Liver (tissue), 9 donors: Measurements from ENCODE around the gene SLC12A6. TPM values are rescaled to one million over a fixed set of nuclear protein-coding genes. Genes with fewer than 3 reads are reported as not detected.

Source experiments
- DNase-seq: peaks from one replicate; pipeline ENCODE4 v3.0.0-alpha.2; 2017; ENCODE audit warnings: low spot score
- H3K27ac ChIP-seq, 2 donors: one replicate each; pipeline ENCODE4 v1.7.0; 2013; ENCODE audit warnings: inconsistent platforms in 2 of 2, low read length in 2 of 2, control low read depth in 1 of 2, low read depth in 1 of 2, mild to moderate bottlenecking in 1 of 2
- H3K27me3 ChIP-seq, 4 donors: one replicate each; pipeline versions ENCODE4 v1.6.1 to v1.7.0; 2013; ENCODE audit warnings: low read length in 3 of 4, inconsistent platforms in 1 of 4, mild to moderate bottlenecking in 1 of 4, moderate library complexity in 1 of 4; ENCODE audit not compliant: control insufficient read depth in 4 of 4, insufficient read depth in 4 of 4
- H3K36me3 ChIP-seq, 4 donors: one replicate each; pipeline versions ENCODE4 v1.6.1 to v1.7.0; 2013; ENCODE audit warnings: low read length in 3 of 4, mild to moderate bottlenecking in 3 of 4, low read depth in 1 of 4, moderate library complexity in 1 of 4; ENCODE audit not compliant: control insufficient read depth in 4 of 4, insufficient read depth in 3 of 4
- H3K4me1 ChIP-seq, 4 donors: one replicate each; pipeline versions ENCODE4 v1.6.1 to v1.7.0; 2013; ENCODE audit warnings: low read length in 3 of 4, mild to moderate bottlenecking in 3 of 4, moderate library complexity in 1 of 4; ENCODE audit not compliant: control insufficient read depth in 4 of 4, insufficient read depth in 4 of 4
- H3K4me3 ChIP-seq, 3 donors: one replicate each; pipeline versions ENCODE4 v1.6.1 to v1.7.0; 2013; ENCODE audit warnings: low read length in 3 of 3, control low read depth in 1 of 3, low read depth in 1 of 3, mild to moderate bottlenecking in 1 of 3
- H3K9ac ChIP-seq, 2 donors: one replicate each; pipeline ENCODE4 v1.7.0; 2013; ENCODE audit warnings: low read length in 2 of 2, mild to moderate bottlenecking in 2 of 2, moderate library complexity in 2 of 2, control low read depth in 1 of 2, low read depth in 1 of 2
- H3K9me3 ChIP-seq, 4 donors: one replicate each; pipeline versions ENCODE4 v1.6.1 to v1.7.0; 2013; ENCODE audit warnings: low read length in 3 of 4; ENCODE audit not compliant: control insufficient read depth in 4 of 4
- EGR1 ChIP-seq, 2 donors: IDR thresholded peaks; 2 replicates each; pipeline ENCODE4 v1.6.1; 2016 to 2018; ENCODE audit warnings: antibody characterized with exemption in 2 of 2, low read depth in 2 of 2
- FOXA2 ChIP-seq: IDR thresholded peaks from 2 replicates; pipeline ENCODE4 v1.6.1; 2016; ENCODE audit warnings: antibody characterized with exemption
- GABPA ChIP-seq, 2 donors: IDR thresholded peaks in 1 of 2; conservative IDR thresholded peaks in 1 of 2; 2 replicates each; pipeline ENCODE4 v1.6.1; 2016; ENCODE audit warnings: antibody characterized with exemption in 2 of 2, mild to moderate bottlenecking in 1 of 2, moderate library complexity in 1 of 2
- HNF4A ChIP-seq, 2 donors: conservative IDR thresholded peaks; 2 replicates each; pipeline ENCODE4 v1.6.1; 2016; ENCODE audit warnings: antibody characterized with exemption in 2 of 2, mild to moderate bottlenecking in 2 of 2
- HNF4G ChIP-seq: IDR thresholded peaks from 2 replicates; pipeline ENCODE4 v1.6.1; 2016; ENCODE audit warnings: antibody characterized with exemption
- JUND ChIP-seq, 2 donors: IDR thresholded peaks; 2 replicates each; pipeline ENCODE4 v1.6.1; 2016; ENCODE audit warnings: antibody characterized with exemption in 2 of 2
- MAX ChIP-seq: IDR thresholded peaks from 2 replicates; pipeline ENCODE4 v1.6.1; 2016; ENCODE audit warnings: antibody characterized with exemption
- RAD21 ChIP-seq, 2 donors: IDR thresholded peaks; 2 replicates each; pipeline ENCODE4 v1.6.1; 2016; ENCODE audit warnings: antibody characterized with exemption in 2 of 2, mild to moderate bottlenecking in 2 of 2
- RXRA ChIP-seq, 2 donors: IDR thresholded peaks; 2 replicates each; pipeline ENCODE4 v1.6.1; 2017 to 2018; ENCODE audit warnings: antibody characterized with exemption in 2 of 2, mild to moderate bottlenecking in 1 of 2
- ZBTB33 ChIP-seq: IDR thresholded peaks from 2 replicates; pipeline ENCODE4 v1.6.1; 2016; ENCODE audit warnings: antibody characterized with exemption
- WGBS: extraction: QIAGEN DNeasy Blood & Tissue Kit; methylation state at CpG from one replicate; pipeline ENCODE4 v1.1.7; 2013; 5-methylcytosine and 5-hydroxymethylcytosine counted together
- polyA plus RNA-seq, 2 donors: library from polyadenylated mRNA; stranded (reverse) in 1 of 2; unstranded in 1 of 2; fragments of 200-250 nt in 1 of 2; fragments of >200 nt in 1 of 2; fragmentation: Nextera tagmentation in 1 of 2; extraction: Ambion mirVana in 1 of 2; gene quantifications; one replicate each; pipeline versions ENCODE4 v1.2.1 to v1.2.3, GENCODE V29; 2013 to 2015
- total RNA-seq, 2 donors: library from RNA; depleted of rRNA; stranded (reverse); fragments of >200 nt; gene quantifications; one replicate each; pipeline ENCODE4 v1.2.3, GENCODE V29; 2014
- donor health status: healthy.
- donor health status: healthy.
- donor health status: healthy.
- donor health status: healthy.
- donor health status: healthy.

SLC12A6 gene
- total and polyA plus RNA-seq, 4 donors: 1.9 to 17.8 (median 7.1) TPM

GRCh38 chr15:34339946-34340345 is 2.4 kb upstream of the SLC12A6 start:
- H3K9me3 ChIP-seq: no peaks in the 10 kb centered on the region
- no peak overlapping the region for H3K27ac ChIP-seq
- WGBS: 98% methylated on average over 3 of the region's 3 CpGs
- TF ChIP-seq RXRA (IDR thresholded peaks at IDR 0.05) (no peak), EGR1 (IDR thresholded peaks at IDR 0.05; ENCODE audit: low read depth in 2 of 2) (no peak), ZBTB33 (no peak), HNF4G (no peak), FOXA2 (no peak)
- H3K27me3 ChIP-seq: no peaks in the 10 kb centered on the region
- no peak overlapping the region for H3K4me3 ChIP-seq
- H3K9ac ChIP-seq: no peak overlapping the region
- peaks cover 0 to 6% (median 1%) of the 10 kb centered on the region in 4 donors for H3K36me3 ChIP-seq
- H3K4me1 ChIP-seq: peaks cover 0 to 16% (median 10%) of the 10 kb centered on the region in 4 donors
- DNase-seq: no peak

- TF ChIP-seq HNF4A (conservative IDR thresholded peaks at IDR 0.05): no peak
- TF ChIP-seq MAX: no peak
- peak overlapping the region in 2 of 3 donors; percentile 64 to 80 for H3K4me3 ChIP-seq
- no peak overlapping the region for H3K27ac ChIP-seq
- H3K36me3 ChIP-seq: peaks cover 0 to 6% (median 1%) of the 10 kb centered on the region in 4 donors
- DNase-seq: no peak
- no peak overlapping the region for H3K9ac ChIP-seq
- no peaks in the 10 kb centered on the region for H3K27me3 ChIP-seq
- WGBS: 79% methylated on average over 16 of the region's 16 CpGs
- no peaks in the 10 kb centered on the region for H3K9me3 ChIP-seq
- H3K4me1 ChIP-seq: peaks cover 0 to 16% (median 10%) of the 10 kb centered on the region in 4 donors
Measured at GRCh38 chr15:34338347-34338746, 766 bp upstream of the SLC12A6 start.

GRCh38 chr15:34336991-34337556 is 507 bp downstream of the SLC12A6 start:
- Histone ChIP-seq H3K4me1 (peaks cover 0 to 16% (median 10%) of the 10 kb centered on the region in 4 donors), H3K27ac (peak overlapping the region; percentile 73 to 92), H3K9me3 (no peaks in the 10 kb centered on the region), H3K9ac (peak overlapping the region; percentile 64 to 71), H3K36me3 (peaks cover 0 to 6% (median 1%) of the 10 kb centered on the region in 4 donors), H3K27me3 (no peaks in the 10 kb centered on the region), H3K4me3 (peak overlapping the region; percentile 64 to 89 (median 80))
- TF ChIP-seq RAD21 (IDR thresholded peaks at IDR 0.05): no peak
- no peak for TF ChIP-seq GABPA (IDR thresholded peaks at IDR 0.05 in 1 of 2, conservative IDR thresholded peaks at IDR 0.05 in 1 of 2)
- TF ChIP-seq JUND (IDR thresholded peaks at IDR 0.05): no peak
- no peak for DNase-seq
- 1% methylated on average over 26 of the region's 26 CpGs for WGBS
